Amniotic epithelial cell (primary cell): ENCODE data around the gene SMNDC1.

Experiments
- DNase-seq: peaks from one replicate; pipeline ENCODE4 v3.0.0-alpha.2; 2010; ENCODE audit warnings: low read depth

The SMNDC1 gene

DNA sequence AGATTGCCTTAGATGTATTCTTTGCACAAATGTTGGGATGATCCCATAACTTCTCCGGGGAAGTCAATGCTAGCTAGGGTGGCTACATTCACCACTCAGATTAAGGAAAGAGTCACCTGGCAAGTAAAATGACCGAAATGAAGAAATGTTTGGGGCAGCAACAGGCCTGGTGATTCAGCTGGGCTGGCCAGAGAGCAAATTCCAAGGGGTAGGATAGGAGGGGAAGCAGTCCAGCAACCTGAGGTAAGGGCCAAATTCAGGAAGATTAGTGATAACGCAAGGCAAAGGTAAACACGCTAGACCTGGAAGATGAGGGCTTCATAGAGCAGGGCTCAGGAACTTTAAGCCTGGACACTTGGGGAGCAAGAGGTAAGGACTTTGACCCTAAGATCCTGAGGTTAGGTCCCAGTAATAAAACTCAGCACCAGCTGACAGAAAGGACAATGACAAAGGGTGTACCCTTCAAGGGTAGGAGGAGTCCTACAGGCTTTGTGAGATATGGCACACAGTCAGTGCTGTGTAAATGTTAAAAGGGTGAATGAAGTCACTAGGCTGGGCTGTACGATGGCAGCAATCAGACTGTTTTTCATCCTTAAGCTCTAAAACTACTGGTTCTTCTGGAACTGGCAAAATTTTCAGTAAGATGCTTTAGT lies 22.7 kb upstream of the SMNDC1 start:
- no peak for DNase-seq

DNA sequence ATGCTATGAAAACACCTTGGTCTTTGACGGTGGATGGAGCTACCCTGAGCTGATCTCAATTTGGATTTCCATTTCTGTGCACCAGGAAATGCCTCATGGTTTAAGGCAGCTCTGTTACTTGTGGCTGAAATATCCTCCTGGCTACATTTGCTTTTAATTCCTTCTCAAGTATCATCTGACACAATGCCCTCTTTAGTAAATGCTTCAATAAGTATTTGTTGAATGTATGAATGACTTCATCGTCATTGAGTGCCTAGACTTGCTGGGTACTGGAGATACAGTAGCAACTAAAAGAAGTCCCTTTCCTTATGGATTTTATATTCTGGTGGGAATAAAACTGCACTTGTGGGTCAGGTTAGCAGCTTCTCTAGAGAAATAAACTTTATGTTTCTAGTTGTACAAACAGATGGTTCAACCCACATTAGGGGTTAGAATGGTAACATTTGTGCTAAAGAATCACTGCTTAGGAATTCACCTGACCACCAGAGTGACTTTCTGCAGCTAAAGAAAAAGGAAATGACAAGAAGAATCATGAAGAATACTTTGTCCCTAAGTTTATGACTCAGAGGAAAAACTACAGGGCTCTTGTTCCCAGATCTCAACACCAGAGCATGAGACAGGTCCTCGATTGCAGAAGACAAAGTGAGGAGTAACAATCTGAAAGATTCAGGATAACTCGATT lies 21.8 kb upstream of the SMNDC1 start:
- DNase-seq: peak; percentile 30

GRCh38 chr10:110324805-110325280 lies 20.1 kb upstream of the SMNDC1 start:
- no peak for DNase-seq

DNA sequence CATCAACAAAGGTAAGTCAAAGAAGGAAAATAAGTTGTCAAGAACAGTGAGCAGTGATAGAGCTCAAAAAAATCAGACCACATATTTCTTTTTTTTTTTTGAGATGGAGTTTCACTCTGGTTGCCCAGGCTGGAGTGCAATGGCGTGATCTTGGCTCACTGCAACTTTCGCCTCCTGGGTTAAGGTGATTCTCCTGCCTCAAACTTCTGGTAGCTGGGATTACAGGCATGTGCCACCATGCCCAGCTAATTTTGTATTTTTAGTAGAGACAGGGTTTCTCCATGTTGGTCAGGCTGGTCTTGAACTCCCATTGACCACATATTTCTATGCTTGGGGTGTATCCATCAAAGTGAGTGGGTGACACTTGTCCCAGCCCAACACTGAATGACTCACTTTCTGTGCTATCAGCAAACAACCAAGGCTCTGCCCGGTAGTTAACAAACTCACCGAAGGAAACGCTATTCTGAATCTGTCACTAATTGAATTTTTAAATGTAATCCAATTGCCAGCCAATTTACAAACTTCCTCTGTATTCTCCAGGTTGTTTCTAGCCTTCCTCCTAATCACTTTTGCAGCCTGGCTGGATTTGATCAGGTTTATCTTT lies 19.6 kb upstream of the SMNDC1 start:
- peak; percentile 22 for DNase-seq

- DNase-seq: peak; percentile 93
Measured at GRCh38 chr10:110323503-110323902, 18.8 kb upstream of the SMNDC1 start.

GRCh38 chr10:110321869-110322620 lies 17.3 kb upstream of the SMNDC1 start:
- peak; percentile 18 for DNase-seq

- DNase-seq: no peak
Measured at GRCh38 chr10:110317866-110318850, 13.4 kb upstream of the SMNDC1 start.

DNA sequence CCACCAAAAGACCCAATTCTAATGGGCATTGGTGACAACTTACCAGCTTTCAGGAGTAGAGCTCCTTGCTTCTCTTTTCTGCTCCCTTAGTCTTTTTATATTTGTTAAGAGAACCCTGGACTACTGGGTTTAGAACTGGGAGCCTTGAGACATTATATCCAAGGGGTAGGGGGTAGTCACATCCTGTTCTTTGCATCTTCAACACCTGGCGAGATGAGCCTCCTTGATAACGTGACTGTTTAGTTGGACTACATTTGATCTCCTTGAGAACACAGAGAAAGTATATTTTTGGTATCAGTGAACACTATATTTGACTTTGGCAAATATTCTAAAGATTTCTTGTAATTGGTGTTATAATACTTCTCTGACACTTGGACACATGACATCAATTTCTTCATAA lies 9.0 kb upstream of the SMNDC1 start:
- no peak for DNase-seq

GRCh38 chr10:110312206-110312605 lies 7.5 kb upstream of the SMNDC1 start:
- no peak for DNase-seq

DNA sequence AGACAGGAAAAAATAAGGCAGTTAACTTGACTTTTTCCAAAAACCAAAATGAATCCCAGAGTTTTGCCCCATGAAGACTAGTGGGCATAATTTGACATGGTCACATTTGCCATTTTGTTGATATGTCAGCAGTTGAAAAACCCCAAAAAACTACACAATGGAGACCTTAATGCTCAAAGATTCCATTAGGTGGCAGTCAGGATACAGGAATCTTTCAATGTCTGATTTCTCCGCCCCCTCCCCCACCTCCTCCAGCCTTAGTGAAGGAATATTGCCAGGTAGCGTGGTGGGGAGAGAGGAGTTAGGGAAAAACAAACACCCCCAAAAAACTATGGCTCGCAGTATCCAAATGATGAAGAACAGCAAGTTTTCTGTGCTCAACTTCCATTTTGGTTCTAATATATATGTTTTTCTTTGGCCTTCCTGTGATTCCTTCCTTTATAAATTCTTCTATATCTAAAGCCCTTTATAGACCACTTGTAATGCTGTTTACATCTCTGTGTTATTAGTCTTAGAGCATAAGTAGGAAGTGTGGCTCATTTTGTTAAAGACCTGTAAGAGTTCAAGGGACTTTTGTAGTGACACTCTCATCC lies 6.7 kb upstream of the SMNDC1 start:
- peak; percentile 47 for DNase-seq

DNA sequence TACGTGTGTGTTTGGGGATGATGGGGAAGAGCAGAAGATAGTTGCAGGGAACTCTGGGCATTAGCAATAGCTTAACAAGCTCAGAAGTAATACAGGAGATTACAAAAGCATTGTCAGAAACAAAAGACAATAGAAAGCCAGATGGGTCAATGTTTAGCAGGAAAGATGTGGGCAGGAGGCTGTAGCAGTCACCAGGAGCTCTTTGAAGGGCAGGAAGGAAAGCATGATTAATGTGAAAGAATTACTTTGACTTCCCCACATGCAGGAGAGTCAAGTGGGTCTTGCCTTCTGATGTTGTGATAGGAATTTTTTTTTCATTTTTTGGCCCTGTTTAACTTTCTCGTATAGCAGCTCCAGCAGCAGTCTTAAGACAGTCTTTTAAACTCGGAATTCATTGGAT lies 6.0 kb upstream of the SMNDC1 start:
- DNase-seq: no peak

- no peak for DNase-seq
Measured at GRCh38 chr10:110307805-110308204, 3.1 kb upstream of the SMNDC1 start.

GRCh38 chr10:110306452-110306768 lies 1.7 kb upstream of the SMNDC1 start:
- DNase-seq: no peak

GRCh38 chr10:110305767-110306451 lies 1.2 kb upstream of the SMNDC1 start:
- peak; percentile 93 for DNase-seq

- DNase-seq: no peak
Measured at GRCh38 chr10:110304394-110304779, 333 bp downstream of the SMNDC1 start.

GRCh38 chr10:110303681-110304080 lies 1.0 kb downstream of the SMNDC1 start:
- no peak for DNase-seq

- no peak for DNase-seq
Measured at GRCh38 chr10:110300486-110300986, 4.2 kb downstream of the SMNDC1 start.

DNA sequence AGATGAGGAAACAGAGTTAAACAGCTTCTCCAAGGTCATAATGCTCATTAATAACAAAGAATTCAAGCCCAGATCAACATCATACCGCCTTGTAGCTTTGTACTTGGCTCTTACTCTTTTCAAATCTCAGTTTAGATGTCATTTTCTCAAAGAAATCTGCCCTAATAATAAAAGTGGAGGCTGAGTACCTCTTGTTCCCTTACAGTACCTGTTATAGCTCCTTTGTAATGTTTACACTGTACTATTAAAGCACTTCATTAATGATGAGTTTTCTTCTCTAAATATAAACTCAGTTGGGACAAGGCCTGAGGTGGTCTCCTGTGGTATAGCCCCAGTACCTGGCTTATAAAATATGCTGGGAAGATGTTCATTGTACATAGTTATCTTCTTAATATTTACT lies 7.8 kb downstream of the SMNDC1 start:
- DNase-seq: no peak

- no peak for DNase-seq
Measured at GRCh38 chr10:110286841-110287240, 17.9 kb downstream of the SMNDC1 start.

DNA sequence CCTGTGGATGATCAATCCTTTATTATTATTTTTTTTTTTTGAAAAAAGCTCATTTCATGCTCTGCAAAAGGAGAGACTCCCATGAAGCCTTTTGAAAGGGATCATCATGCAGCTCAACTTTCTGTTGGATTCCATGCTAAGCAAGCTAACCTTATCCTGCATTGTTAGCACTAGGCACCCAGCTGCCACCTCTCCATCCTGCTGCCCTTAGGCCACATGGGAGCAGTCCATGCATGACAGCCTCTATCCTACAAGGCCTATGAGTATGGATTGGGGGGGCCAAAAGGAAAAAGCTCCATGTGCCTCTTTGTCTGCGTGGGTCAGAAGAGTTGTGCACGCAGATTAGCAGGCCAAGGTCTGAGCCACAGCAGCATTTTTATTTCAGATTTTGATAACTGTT lies 19.2 kb downstream of the SMNDC1 start:
- no peak for DNase-seq
